ENCODE data around the gene KCNMA1.

DNA sequence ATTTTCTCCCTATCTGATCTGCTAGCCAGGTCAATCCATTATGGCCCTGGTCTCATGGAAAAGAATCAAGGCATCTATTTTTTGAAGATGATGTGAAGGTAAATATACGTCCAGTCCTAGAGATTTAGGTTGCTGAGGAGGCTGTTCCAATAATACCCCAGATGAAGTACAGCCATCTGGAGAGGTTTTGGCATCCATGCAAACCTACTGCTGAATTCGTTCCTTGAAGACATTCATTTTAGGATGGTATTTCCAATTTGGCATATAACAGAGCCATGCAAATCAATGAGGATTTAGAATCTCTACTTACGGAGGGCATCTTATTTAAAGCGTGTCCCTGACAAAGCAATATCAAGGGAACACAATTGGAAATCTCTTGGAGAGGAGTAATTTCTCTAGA, 465.5 kb downstream of the KCNMA1 start:
- TF ChIP-seq POLR2A (IDR thresholded peaks at IDR 0.05) (no peak), POLR2AphosphoS5 (IDR thresholded peaks at IDR 0.05) (no peak), EP300 (IDR thresholded peaks at IDR 0.05) (no peak)
- TF ChIP-seq, protein P1, sequence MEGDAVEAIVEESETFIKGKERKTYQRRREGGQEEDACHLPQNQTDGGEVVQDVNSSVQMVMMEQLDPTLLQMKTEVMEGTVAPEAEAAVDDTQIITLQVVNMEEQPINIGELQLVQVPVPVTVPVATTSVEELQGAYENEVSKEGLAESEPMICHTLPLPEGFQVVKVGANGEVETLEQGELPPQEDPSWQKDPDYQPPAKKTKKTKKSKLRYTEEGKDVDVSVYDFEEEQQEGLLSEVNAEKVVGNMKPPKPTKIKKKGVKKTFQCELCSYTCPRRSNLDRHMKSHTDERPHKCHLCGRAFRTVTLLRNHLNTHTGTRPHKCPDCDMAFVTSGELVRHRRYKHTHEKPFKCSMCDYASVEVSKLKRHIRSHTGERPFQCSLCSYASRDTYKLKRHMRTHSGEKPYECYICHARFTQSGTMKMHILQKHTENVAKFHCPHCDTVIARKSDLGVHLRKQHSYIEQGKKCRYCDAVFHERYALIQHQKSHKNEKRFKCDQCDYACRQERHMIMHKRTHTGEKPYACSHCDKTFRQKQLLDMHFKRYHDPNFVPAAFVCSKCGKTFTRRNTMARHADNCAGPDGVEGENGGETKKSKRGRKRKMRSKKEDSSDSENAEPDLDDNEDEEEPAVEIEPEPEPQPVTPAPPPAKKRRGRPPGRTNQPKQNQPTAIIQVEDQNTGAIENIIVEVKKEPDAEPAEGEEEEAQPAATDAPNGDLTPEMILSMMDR (IDR thresholded peaks at IDR 0.05) = no peak
